Lung (tissue), 12 donors: ENCODE data around the gene ENTPD2. TPM values are rescaled to one million over a fixed set of nuclear protein-coding genes. Genes with fewer than 3 reads are reported as not detected.
A peak's percentile ranks its signal among the peaks of the same experiment; 100 is the strongest.

Experiments
- ATAC-seq: fragments of 200-7000 bp; cut with Tn5 transposase; one replicate; pipeline ENCODE4 v1.9.1; 2020; ENCODE audit warnings: moderate number of reproducible peaks; ENCODE audit not compliant: insufficient read depth, low FRiP score
- DNase-seq, 3 donors: peaks; one replicate each; pipeline ENCODE4 v3.0.0-alpha.2; 2013 to 2017
- H3K27ac ChIP-seq, 2 donors: one replicate each; pipeline ENCODE4 v1.5.1; 2013; ENCODE audit warnings: mild to moderate bottlenecking in 2 of 2, moderate library complexity in 2 of 2, control low read depth in 1 of 2, inconsistent platforms in 1 of 2, low read depth in 1 of 2, low read length in 1 of 2
- H3K27me3 ChIP-seq, 3 donors: one replicate each; pipeline ENCODE4 v1.5.1; 2013; ENCODE audit warnings: low read length in 2 of 3; ENCODE audit not compliant: control insufficient read depth in 3 of 3, insufficient read depth in 3 of 3
- H3K36me3 ChIP-seq, 4 donors: one replicate each; pipeline ENCODE4 v1.5.1; 2013; ENCODE audit warnings: low read length in 4 of 4, mild to moderate bottlenecking in 1 of 4, moderate library complexity in 1 of 4; ENCODE audit not compliant: control insufficient read depth in 4 of 4, insufficient read depth in 4 of 4
- H3K4me1 ChIP-seq, 5 donors: one replicate each; pipeline ENCODE4 v1.5.1; 2013; ENCODE audit warnings: low read length in 5 of 5, mild to moderate bottlenecking in 2 of 5, moderate library complexity in 1 of 5; ENCODE audit not compliant: control insufficient read depth in 5 of 5, insufficient read depth in 5 of 5
- H3K4me3 ChIP-seq: one replicate; pipeline ENCODE4 v1.5.1; 2013; ENCODE audit warnings: mild to moderate bottlenecking, control low read depth, moderate library complexity
- H3K9ac ChIP-seq, 2 donors: one replicate each; pipeline ENCODE4 v1.5.1; 2013; ENCODE audit warnings: low read length in 2 of 2, control low read depth in 1 of 2; ENCODE audit not compliant: insufficient read depth in 1 of 2
- H3K9me3 ChIP-seq, 4 donors: one replicate each; pipeline ENCODE4 v1.5.1; 2013; ENCODE audit warnings: low read length in 3 of 4, mild to moderate bottlenecking in 1 of 4, moderate library complexity in 1 of 4; ENCODE audit not compliant: control insufficient read depth in 4 of 4, insufficient read depth in 3 of 4
- CTCF ChIP-seq: IDR thresholded peaks from 2 replicates; pipeline ENCODE4 v1.5.1; 2012; ENCODE audit warnings: mild to moderate bottlenecking; ENCODE audit errors: control extremely low read depth, extremely low read depth
- WGBS, 2 donors: extraction: QIAGEN DNeasy Blood & Tissue Kit; methylation state at CpG; one replicate each; pipeline ENCODE4 v1.1.7; 2013; 5-methylcytosine and 5-hydroxymethylcytosine counted together
- polyA plus RNA-seq, 2 donors: library from polyadenylated mRNA; stranded (reverse); fragments of 200-250 nt; gene quantifications; one replicate each; pipeline ENCODE4 v1.2.1, GENCODE V29; 2013
- total RNA-seq, 2 donors: library from RNA; depleted of rRNA in 1 of 2; stranded (reverse); fragments of >200 nt in 1 of 2; gene quantifications; one replicate each; pipeline ENCODE4 v1.2.1, GENCODE V29; 2014 to 2021
- donor health status: control.
- donor health status: control.
- donor health status: Bipolar disorder and iron deficiency.
- donor health status: healthy.
- donor health status: DM: yes; HTN: yes; CAD: no.

Gene ENTPD2
- total and polyA plus RNA-seq, 4 donors = 0.39 to 3.2 (median 1.2) TPM

- no peaks in the 10 kb centered on the region for H3K9me3 ChIP-seq
- TF ChIP-seq CTCF = no peak
- no peak overlapping the region for H3K4me3 ChIP-seq
- H3K27me3 ChIP-seq = no peaks in the 10 kb centered on the region
- H3K27ac ChIP-seq = no peak overlapping the region
- no peak for DNase-seq
- 80 to 86% methylated on average over 7 of the region's 7 CpGs for WGBS, 2 donors
- H3K9ac ChIP-seq = no peak overlapping the region
- peaks cover 0 to 6% (median 2%) of the 10 kb centered on the region in 4 donors for H3K36me3 ChIP-seq
- no peak for ATAC-seq
- H3K4me1 ChIP-seq = peaks cover 0 to 10% (median 5%) of the 10 kb centered on the region in 5 donors
These were observed 30.7 kb downstream of the ENTPD2 start for GRCh38 chr9:137023157-137023556.

- Histone ChIP-seq H3K9me3 (no peaks in the 10 kb centered on the region), H3K4me3 (no peak overlapping the region), H3K36me3 (peaks cover 0 to 6% (median 2%) of the 10 kb centered on the region in 4 donors), H3K9ac (no peak overlapping the region), H3K4me1 (peaks cover 0 to 10% (median 5%) of the 10 kb centered on the region in 5 donors), H3K27ac (no peak overlapping the region), H3K27me3 (no peaks in the 10 kb centered on the region)
- DNase-seq (no peak), ATAC-seq (no peak)
- no peak for TF ChIP-seq CTCF
- WGBS, 2 donors = 85 to 94% methylated on average over 22 to 23 of the region's 23 CpGs
These were observed 31.2 kb downstream of the ENTPD2 start for GRCh38 chr9:137022662-137023008.

GRCh38 chr9:137021979-137022661 lies 31.7 kb downstream of the ENTPD2 start:
- no peak for TF ChIP-seq CTCF
- WGBS, 2 donors = 65% methylated on average over 28 to 30 of the region's 30 CpGs
- peak; percentile 38 for ATAC-seq

More at GRCh38 chr9:137021979-137022661, 31.7 kb downstream of the ENTPD2 start:
- Histone ChIP-seq H3K4me3 (no peak overlapping the region), H3K36me3 (peaks cover 0 to 11% (median 2%) of the 10 kb centered on the region in 4 donors), H3K27ac (no peak overlapping the region), H3K27me3 (no peaks in the 10 kb centered on the region), H3K9me3 (no peaks in the 10 kb centered on the region), H3K9ac (no peak overlapping the region), H3K4me1 (peaks cover 0 to 10% (median 1%) of the 10 kb centered on the region in 5 donors)
- no peak for DNase-seq
